ENCODE data around the gene S100PBP.

Gene S100PBP

GRCh38 chr1:32830092-32830852 is 12.8 kb downstream of the S100PBP start:
- DNase-seq = no peak

DNA sequence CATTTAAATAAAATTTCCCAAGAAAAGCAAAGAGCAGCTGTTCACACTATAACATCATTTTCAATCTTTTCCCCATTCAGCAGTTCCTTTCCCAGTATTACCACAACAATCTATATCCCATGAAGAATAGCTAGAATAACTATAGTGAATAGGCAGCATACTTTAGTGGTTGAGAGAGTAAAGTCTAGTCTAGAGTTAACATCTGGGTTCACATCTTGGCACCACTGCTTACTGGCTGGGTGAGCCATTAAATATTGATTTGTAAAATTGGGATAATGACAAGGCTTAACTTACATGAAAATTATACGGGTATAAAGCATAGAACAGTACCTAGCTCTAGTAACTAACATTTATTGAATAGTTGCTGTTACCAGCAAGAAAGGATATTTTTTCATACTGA is 14.4 kb downstream of the S100PBP start:
- DNase-seq = no peak

DNA sequence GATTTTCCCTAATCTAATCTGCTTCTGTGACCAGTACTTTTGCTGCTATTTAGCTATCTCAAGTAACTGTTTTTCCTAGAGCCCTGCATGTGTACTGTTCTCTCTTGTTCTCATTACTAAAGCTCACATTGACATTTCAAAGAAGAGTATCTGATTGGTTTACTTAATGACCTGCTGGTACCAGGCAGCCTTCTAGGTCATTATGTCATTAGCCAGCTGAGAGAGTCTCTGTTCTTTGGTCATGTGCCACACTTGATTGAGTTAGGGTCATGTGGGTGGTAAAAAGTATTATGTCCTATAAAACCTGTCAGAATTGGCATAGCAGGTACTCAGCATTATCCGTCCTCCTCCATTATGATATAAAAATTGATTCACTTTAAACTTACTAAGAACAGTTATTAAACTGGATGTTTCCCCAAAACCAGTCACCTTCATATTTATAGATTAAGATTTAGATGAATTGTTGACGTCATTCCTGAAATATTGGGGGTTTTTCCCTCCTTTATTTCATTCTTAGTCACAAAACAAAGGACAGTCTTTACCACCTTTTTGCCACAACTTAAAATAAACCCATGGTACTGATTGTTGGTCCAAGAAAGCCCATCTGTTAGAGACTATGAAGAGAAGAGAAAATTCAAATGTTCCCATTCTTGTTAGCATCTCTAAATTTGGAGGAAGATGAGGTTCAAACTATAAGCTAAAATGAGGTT is 31.1 kb downstream of the S100PBP start:
- no peak for DNase-seq

- DNase-seq = no peak
These were observed 38.6 kb downstream of the S100PBP start for GRCh38 chr1:32855861-32856617.

- DNase-seq = no peak
These were observed 40.7 kb downstream of the S100PBP start for GRCh38 chr1:32858136-32858535.

GRCh38 chr1:32858791-32859190 is 41.3 kb downstream of the S100PBP start:
- DNase-seq = no peak

- DNase-seq = no peak
These were observed 42.5 kb downstream of the S100PBP start for GRCh38 chr1:32859915-32860314.

DNA sequence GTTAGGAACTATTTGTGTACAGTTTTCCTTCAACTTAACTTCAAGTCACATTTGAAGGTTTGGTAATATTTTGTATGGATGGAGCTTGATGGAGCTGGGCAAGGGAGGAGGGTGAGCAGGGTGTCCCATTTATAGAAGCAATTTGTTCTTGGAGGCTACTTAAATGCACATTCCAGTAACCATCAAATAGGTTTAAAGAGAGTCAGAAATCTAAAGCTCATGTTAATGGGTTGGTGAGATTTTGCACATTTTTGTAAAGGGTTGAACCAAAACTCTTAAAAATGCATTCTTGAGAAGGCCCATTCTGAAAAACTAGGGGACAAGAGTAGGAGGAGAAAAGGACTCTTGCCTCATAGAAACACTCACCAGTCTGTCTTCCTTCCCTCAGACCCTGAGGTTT is 43.1 kb downstream of the S100PBP start:
- no peak for DNase-seq

DNA sequence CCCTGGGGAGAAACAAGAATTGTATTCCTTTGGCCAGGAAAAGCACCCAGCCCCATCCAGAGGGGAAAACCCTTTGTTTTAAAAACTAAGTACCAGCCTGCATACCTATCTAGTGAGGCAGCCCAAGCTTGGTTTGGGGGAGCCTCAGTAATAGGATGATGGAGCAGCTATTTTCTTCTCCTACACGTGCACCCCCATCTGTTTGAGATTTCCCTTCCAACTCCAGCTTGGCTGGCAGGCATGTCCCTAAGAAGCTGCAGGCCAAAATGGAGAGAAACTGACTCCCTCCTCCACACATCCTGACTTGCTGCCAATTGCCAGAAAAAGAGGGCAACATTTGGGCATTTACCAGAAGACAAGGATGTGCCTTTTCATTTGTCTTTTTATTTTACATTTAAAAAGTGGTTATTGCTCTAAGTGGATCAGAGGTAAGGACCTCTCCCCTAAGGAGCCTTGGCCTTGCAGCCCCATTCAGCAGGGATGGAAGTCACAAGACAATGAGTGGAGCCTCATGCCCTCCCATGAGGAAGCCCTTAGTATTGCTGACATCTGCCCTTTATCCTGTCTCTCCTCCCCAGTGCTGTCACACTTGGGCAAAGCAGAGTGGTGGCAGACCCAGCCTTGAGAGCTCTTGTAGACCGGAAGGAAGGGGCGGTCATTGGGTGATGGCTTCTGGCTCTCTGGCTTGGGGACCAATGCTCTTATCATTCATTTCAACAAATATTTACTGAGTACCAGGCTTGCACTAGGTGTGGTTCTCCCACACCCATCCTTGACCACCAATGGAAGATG is 44.6 kb downstream of the S100PBP start:
- DNase-seq = no peak

- no peak for DNase-seq
These were observed 45.9 kb downstream of the S100PBP start for GRCh38 chr1:32863218-32863880.

DNA sequence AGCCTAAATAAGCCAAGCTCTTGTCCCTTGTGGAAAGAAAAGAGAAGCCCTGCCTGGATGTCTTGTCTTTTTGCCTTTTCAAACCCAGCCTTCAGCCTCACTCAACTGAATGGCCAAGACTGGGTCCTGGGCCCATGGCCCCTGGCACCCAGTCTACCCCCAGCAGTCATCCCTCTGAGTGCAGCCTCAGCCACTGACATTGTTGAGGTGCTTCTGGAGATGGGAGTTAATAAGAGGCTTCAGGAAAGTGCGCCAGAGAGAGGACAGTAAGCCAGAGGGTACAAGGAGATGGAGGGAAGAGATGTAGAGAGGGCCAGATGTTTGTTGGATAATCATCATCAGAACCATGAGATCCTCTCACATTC is 46.4 kb downstream of the S100PBP start:
- DNase-seq = no peak

GRCh38 chr1:32864375-32865019 is 47.0 kb downstream of the S100PBP start:
- DNase-seq = no peak

DNA sequence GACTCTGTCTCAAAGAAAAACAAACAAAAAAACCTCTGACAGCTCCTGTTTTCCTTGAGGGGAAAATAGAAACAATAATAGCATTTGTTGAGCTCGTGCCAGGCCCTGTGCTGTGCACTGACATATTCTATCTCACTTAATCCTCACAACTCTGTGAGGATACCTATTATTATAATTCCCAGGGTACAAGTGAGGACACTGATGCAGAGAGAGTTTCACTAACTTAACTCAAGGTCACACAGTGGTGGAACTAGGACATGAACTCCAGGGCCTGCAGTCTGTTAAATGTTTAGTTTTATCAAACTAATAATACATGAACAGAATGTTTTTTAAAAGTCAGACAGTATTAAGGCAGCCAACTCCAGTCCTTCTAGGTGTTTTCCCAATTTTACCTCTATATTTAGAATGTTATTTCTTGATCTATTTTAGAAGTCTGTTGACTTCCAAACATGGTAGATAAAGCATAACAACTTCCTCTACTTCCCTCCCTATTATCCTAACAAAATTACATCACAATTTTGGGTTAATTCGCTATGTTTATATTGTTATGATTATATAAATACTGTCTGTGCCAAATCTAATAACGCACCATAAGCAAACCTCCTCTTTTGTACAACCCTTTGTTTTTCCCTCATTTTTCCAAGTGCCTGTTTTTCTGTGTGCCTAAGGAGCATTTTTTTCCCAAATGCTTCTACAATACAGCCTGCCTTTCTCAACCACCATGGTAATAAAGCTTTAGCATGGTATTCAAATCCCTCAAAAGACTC is 48.4 kb downstream of the S100PBP start:
- no peak for DNase-seq

DNA sequence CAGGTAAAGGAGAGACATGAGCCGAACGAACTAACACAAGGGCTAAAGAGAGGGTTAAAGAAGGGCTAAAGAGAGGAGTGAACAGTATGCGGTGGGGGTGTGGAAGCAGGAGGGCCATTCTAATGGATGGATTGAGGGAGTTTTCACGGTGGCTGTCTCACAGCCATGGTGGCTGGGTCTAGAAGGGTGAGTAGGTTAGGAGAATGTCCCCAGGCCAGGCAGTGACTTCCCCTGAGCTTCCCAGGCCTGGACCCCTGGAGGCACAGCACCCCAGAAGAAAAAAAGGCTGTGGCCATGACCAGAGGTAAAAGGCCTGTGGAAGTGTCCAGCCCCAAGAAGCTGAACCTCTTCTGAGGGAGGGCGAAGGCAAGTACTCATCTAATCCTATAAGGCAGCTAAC is 49.7 kb downstream of the S100PBP start:
- no peak for DNase-seq

DNA sequence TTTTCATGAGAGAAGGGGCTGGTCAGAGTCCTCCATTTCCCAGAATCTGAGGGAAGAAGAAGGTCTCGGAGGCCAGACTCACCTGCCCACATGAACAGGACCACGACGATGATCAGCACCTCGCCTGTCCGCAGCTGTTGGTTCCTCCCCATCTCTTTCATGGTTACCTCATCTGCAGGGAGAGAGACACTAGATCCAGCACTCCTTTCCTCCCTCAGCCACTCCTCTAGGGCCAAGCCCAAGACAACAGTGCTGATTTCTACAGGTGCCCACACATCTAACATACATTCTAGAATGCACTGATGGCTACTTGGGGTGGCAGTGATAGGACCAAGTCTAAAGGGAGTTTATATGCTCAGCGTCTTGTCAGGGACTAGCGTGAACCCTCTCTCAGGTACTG is 50.2 kb downstream of the S100PBP start:
- no peak for DNase-seq

- DNase-seq = no peak
These were observed 50.6 kb downstream of the S100PBP start for GRCh38 chr1:32868085-32868484.

DNA sequence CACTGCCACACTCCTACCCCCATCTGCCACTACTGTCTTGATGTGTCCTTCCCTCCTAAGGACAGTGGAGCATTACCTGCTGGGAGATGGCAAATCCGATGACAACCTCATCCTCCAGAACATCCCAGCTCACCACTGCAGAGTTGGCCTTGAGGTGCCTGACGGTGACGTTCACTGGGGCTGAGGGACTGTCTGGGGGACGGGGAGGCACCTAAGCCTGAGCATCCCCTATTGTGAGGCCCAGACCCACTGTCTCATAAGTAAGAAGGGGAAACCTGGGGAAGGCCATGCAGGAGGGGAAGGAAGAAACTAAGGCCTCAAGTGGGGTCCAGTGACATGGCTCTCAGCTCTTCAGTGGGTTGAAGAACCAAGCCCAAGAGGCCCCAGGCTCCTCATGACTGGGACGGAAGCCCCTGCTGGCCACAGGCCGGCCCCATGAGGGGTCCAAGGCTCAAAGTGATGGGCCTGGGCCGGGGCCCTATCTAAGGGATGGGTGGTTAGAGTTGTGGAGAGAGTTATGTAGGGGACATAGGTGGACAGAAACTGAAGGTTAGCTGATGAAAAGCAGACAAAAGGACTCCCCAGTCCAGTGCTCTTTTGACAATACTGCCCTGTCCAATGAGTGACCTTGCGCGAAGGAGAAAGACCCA is 51.5 kb downstream of the S100PBP start:
- no peak for DNase-seq

- peak; percentile 38 for DNase-seq
These were observed 52.6 kb downstream of the S100PBP start for GRCh38 chr1:32869923-32870614.

DNA sequence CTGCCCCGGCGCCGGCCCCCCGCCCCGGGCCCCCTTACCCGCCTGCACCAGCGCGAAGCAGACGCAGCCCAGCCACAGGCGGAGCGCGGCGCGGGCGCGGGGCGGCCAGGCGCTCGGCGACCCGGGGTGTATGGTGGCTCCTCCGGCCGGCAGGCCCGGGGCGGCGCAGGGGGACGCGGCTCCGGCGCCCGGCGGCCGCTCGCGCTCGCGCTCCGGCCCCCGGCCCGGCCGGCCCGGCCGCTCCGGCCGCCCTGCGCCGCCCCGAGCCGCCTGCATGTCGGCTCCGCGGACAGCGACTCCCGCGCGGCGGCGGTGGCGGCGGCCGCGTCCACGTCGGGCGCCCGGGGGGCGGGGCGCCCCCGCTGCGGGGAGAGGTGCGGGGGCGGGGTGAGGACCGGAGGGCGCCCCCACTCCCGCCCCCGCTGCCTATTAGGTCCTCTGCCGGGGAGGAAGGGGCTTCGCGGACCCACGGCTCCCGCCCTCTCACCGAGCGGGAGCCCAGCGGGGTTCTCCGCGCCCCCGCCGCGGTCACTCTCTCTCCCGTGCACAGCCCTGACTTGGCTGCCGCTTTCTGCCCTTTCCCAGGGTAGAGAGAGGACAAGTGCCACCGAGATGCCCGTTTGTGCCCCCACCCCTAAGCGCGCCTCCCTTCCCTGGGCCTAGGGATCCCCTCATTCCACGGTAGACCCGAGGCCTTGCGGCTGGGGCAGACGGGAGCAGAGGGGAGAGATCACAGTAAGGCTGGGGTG is 53.3 kb downstream of the S100PBP start, which contains the start of gene FNDC5:
Gene FNDC5 (minus strand): TSS at position 298 of the 749 bp plus-strand sequence.
- DNase-seq = no peak

All from retina (tissue), 1 donor.